HCT116 (cell line): ENCODE results near the gene FAM171A2. TPM values are rescaled to one million over a fixed set of nuclear protein-coding genes. Genes with fewer than 3 reads are reported as not detected.

Experiments used
- ATAC-seq: fragments of 200-7000 bp; cut with Tn5 transposase; 2 replicates; pipeline ENCODE4 v1.9.1; 2020; ENCODE audit warnings: mild to moderate bottlenecking, moderate library complexity
- BruUV-seq: library from RNA; stranded (reverse); fragments of 400-500 nt; replicated peaks from 2 replicates; lab custom pipeline; 2021; lab: Mats Ljungman, UMichigan
- CTCF ChIA-PET: fragments of 300-600 bp; sonication (Branson Sonifier 250); formaldehyde crosslinking; loops from one replicate; lab custom pipeline; 2021; ENCODE audit warnings: antibody characterized with exemption; lab: Charles Lee
- POLR2A ChIA-PET: fragments of 300-600, 350-600 bp; sonication (Branson Sonifier 250); formaldehyde crosslinking; loops from one replicate; lab custom pipeline; 2021; ENCODE audit warnings: antibody characterized with exemption; lab: Charles Lee
- RAD21 ChIA-PET, 2 experiments: fragments of 300-600 bp; sonication (Branson Sonifier 250); formaldehyde crosslinking; loops; one replicate each; lab custom pipeline; 2023; ENCODE audit warnings: low total read pairs in 2 of 2; ENCODE audit not compliant: uncharacterized antibody in 2 of 2, unreplicated experiment in 2 of 2, low non-redundant PET in 1 of 2; lab: Charles Lee
- DNase-seq: peaks from one replicate; pipeline ENCODE4 v3.0.0-alpha.2; 2010; ENCODE audit warnings: low read depth, low spot score
- H2AFZ ChIP-seq: fragments of 200-600 bp; shearing (Covaris generic), sonication (generic); 2 replicates; pipeline ENCODE4 v1.6.1; 2017; ENCODE audit warnings: low read depth, mixed run types, mixed read lengths, antibody characterized with exemption, low read length; ENCODE audit not compliant: poor library complexity, severe bottlenecking
- H3K27ac ChIP-seq: 2 replicates; pipeline ENCODE4 v1.5.1; 2012; ENCODE audit warnings: low read depth, low read length
- H3K27me3 ChIP-seq: fragments of 200-600 bp; sonication (generic); 2 replicates; pipeline ENCODE4 v1.6.1; 2016; ENCODE audit warnings: mixed run types, low read length, mixed read lengths; ENCODE audit not compliant: insufficient read depth
- H3K36me3 ChIP-seq, 2 experiments: fragments of 200-500 bp in 1 of 2; fragments of 200-600 bp in 1 of 2; sonication (Bioruptor generic) in 1 of 2; sonication (generic) in 1 of 2; 2 replicates each; pipeline versions ENCODE4 v1.5.1 to v1.6.1; 2014 to 2016; ENCODE audit warnings: low read length in 2 of 2, inconsistent platforms in 1 of 2, mixed read lengths in 1 of 2, mixed run types in 1 of 2; ENCODE audit not compliant: insufficient read depth in 2 of 2, control insufficient read depth in 1 of 2
- H3K4me1 ChIP-seq, 2 experiments: fragments of 200-600 bp in 1 of 2; sonication (generic) in 1 of 2; 2 replicates each; pipeline versions ENCODE4 v1.5.1 to v1.6.1; 2012 to 2017; ENCODE audit warnings: low read length in 2 of 2, inconsistent platforms in 1 of 2, mild to moderate bottlenecking in 1 of 2, mixed read lengths in 1 of 2, mixed run types in 1 of 2, moderate library complexity in 1 of 2; ENCODE audit not compliant: insufficient read depth in 2 of 2, control insufficient read depth in 1 of 2
- H3K4me2 ChIP-seq: fragments of 200-600 bp; sonication (generic); 2 replicates; pipeline ENCODE4 v1.6.1; 2017; ENCODE audit warnings: mixed run types, low read length, mixed read lengths
- H3K4me3 ChIP-seq, 2 experiments: fragments of 200-600 bp in 1 of 2; sonication (generic) in 1 of 2; replicated peaks in 1 of 2; 2 replicates each; pipeline ENCODE4 v1.5.1; 2011 to 2016; ENCODE audit warnings: low read length in 2 of 2, control low read depth in 1 of 2, low read depth in 1 of 2, mild to moderate bottlenecking in 1 of 2, mixed read lengths in 1 of 2, mixed run types in 1 of 2
- H3K79me2 ChIP-seq: fragments of 200-600 bp; sonication (generic); 2 replicates; pipeline ENCODE4 v1.6.1; 2017; ENCODE audit warnings: mild to moderate bottlenecking, mixed run types, low read length, moderate library complexity, mixed read lengths; ENCODE audit not compliant: insufficient read depth
- H3K9ac ChIP-seq: fragments of 200-600 bp; sonication (generic); 2 replicates; pipeline ENCODE4 v1.6.1; 2016; ENCODE audit warnings: low read length, mixed read lengths
- H3K9me2 ChIP-seq: fragments of 200-600 bp; sonication (generic), shearing (Covaris generic); 2 replicates; pipeline ENCODE4 v1.6.1; 2017; ENCODE audit warnings: mixed run types, mild to moderate bottlenecking, moderate library complexity; ENCODE audit not compliant: insufficient read depth
- H3K9me3 ChIP-seq, 2 experiments: fragments of 200-500 bp in 1 of 2; fragments of 200-600 bp in 1 of 2; sonication (Bioruptor generic) in 1 of 2; sonication (generic) in 1 of 2; 2 replicates each; pipeline ENCODE4 v1.6.1; 2014 to 2017; ENCODE audit warnings: low read length in 2 of 2, mixed read lengths in 2 of 2, inconsistent platforms in 1 of 2, low read depth in 1 of 2, mild to moderate bottlenecking in 1 of 2, mixed run types in 1 of 2, moderate library complexity in 1 of 2; ENCODE audit not compliant: control insufficient read depth in 1 of 2, insufficient read depth in 1 of 2
- H4K20me1 ChIP-seq: fragments of 200-600 bp; sonication (generic), shearing (Covaris generic); 2 replicates; pipeline ENCODE4 v1.6.1; 2017; ENCODE audit warnings: mixed run types, mild to moderate bottlenecking, moderate library complexity; ENCODE audit not compliant: insufficient read depth
- ATF3 ChIP-seq: IDR thresholded peaks from 2 replicates; pipeline ENCODE4 v1.6.1; 2012
- CBX3 ChIP-seq: IDR thresholded peaks from 2 replicates; pipeline ENCODE4 v1.6.1; 2012; ENCODE audit warnings: low read depth
- CTCF ChIP-seq, 3 experiments: fragments of 200-600 bp in 1 of 3; sonication (generic) in 1 of 3; IDR thresholded peaks in 2 of 3; conservative IDR thresholded peaks in 1 of 3; 2 replicates each; pipeline ENCODE4 v1.5.1; 2012 to 2017; ENCODE audit warnings: low read depth in 2 of 3, low read length in 2 of 3, antibody characterized with exemption in 1 of 3, borderline replicate concordance in 1 of 3, control low read depth in 1 of 3, mild to moderate bottlenecking in 1 of 3, mixed read lengths in 1 of 3, mixed run types in 1 of 3, moderate library complexity in 1 of 3; ENCODE audit not compliant: insufficient read depth in 1 of 3
- EGR1 ChIP-seq: IDR thresholded peaks from 2 replicates; pipeline ENCODE4 v1.6.1; 2012; ENCODE audit warnings: low read depth
- ELF1 ChIP-seq: IDR thresholded peaks from 2 replicates; pipeline ENCODE4 v1.6.1; 2012; ENCODE audit warnings: low read depth, borderline replicate concordance
- EZH2 ChIP-seq: fragments of 200-600 bp; sonication (generic); IDR thresholded peaks from 2 replicates; pipeline ENCODE4 v1.6.1; 2017; ENCODE audit warnings: antibody characterized with exemption, mixed run types
- EZH2phosphoT487 ChIP-seq: fragments of 200-600 bp; IDR thresholded peaks from 2 replicates; pipeline ENCODE4 v1.6.1; 2018; ENCODE audit warnings: antibody characterized with exemption, borderline replicate concordance
- FOSL1 ChIP-seq: IDR thresholded peaks from 2 replicates; pipeline ENCODE4 v1.6.1; 2012; ENCODE audit warnings: low read depth
- JUND ChIP-seq: IDR thresholded peaks from 2 replicates; pipeline ENCODE4 v1.6.1; 2012
- MAX ChIP-seq: IDR thresholded peaks from 2 replicates; pipeline ENCODE4 v1.6.1; 2012
- POLR2A ChIP-seq: IDR thresholded peaks from 2 replicates; pipeline ENCODE4 v1.7.0; 2011; ENCODE audit warnings: borderline replicate concordance; ENCODE audit not compliant: insufficient read depth, insufficient read length; ENCODE audit errors: extremely low read depth
- POLR2AphosphoS5 ChIP-seq: IDR thresholded peaks from 2 replicates; pipeline ENCODE4 v1.6.1; 2011; ENCODE audit warnings: mild to moderate bottlenecking, low read depth, low read length, moderate library complexity
- RAD21 ChIP-seq: IDR thresholded peaks from 2 replicates; pipeline ENCODE4 v1.6.1; 2012; ENCODE audit warnings: low read depth, mild to moderate bottlenecking
- REST ChIP-seq: IDR thresholded peaks from 2 replicates; pipeline ENCODE4 v1.6.1; 2012; ENCODE audit warnings: low read depth
- SRF ChIP-seq: IDR thresholded peaks from 2 replicates; pipeline ENCODE4 v1.6.1; 2012; ENCODE audit warnings: low read depth
- TCF7L2 ChIP-seq: IDR thresholded peaks from 2 replicates; pipeline ENCODE4 v1.7.0; 2011; ENCODE audit warnings: borderline replicate concordance, inconsistent platforms; ENCODE audit not compliant: insufficient read depth, insufficient read length; ENCODE audit errors: extremely low read depth
- YY1 ChIP-seq: IDR thresholded peaks from 2 replicates; pipeline ENCODE4 v1.6.1; 2011; ENCODE audit warnings: low read length, low read depth, moderate library complexity, mild to moderate bottlenecking; ENCODE audit not compliant: insufficient replicate concordance; ENCODE audit errors: extremely low read depth
- ZBTB33 ChIP-seq: IDR thresholded peaks from 2 replicates; pipeline ENCODE4 v1.6.1; 2011; ENCODE audit warnings: mild to moderate bottlenecking, low read length, moderate library complexity; ENCODE audit not compliant: insufficient replicate concordance; ENCODE audit errors: extremely low read depth
- ZFX ChIP-seq: fragments of 450-650 bp; IDR thresholded peaks from 2 replicates; pipeline ENCODE4 v1.6.1; 2017
- ZNF274 ChIP-seq: fragments of 200-500 bp; sonication (Bioruptor generic); IDR thresholded peaks from 2 replicates; pipeline ENCODE4 v1.6.1; 2014; ENCODE audit warnings: mild to moderate bottlenecking, low read depth, low read length, inconsistent platforms
- intact Hi-C: fragments of 100-400 bp; cut with micrococcal nuclease; formaldehyde crosslinking; loops from 2 replicates; pipeline ENCODE4 v1.10.0; 2022
- total RNA-seq: library from RNA; stranded (reverse); gene quantifications from one replicate; pipeline ENCODE4 v1.2.1, GENCODE V29; 2021; ENCODE audit not compliant: unreplicated experiment

FAM171A2 gene
- total RNA-seq, 1 experiment from 2014 or later, result 18.0 TPM

GRCh38 chr17:44394833-44395232 lies 31.2 kb upstream of the FAM171A2 start:
- H3K4me2 ChIP-seq, result no peak overlapping the region
- H2AFZ ChIP-seq, result no peak overlapping the region
- H3K4me1 ChIP-seq, result no peaks in the 10 kb centered on the region
- CTCF ChIA-PET, result no interaction called here
- TF ChIP-seq FOSL1 (no peak), ZFX (no peak), EGR1 (no peak), ATF3 (no peak), CTCF (IDR thresholded peaks at IDR 0.05 in 2 of 3, conservative IDR thresholded peaks at IDR 0.05 in 1 of 3; ENCODE audit: borderline replicate concordance in 1 of 3, insufficient read depth in 1 of 3, low read depth in 2 of 3, low read length in 2 of 3) (no peak), EZH2 (no peak), YY1 (no peak), REST (no peak), CBX3 (no peak), RAD21 (no peak), ELF1 (no peak), ZBTB33 (no peak), SRF (no peak), POLR2A (no peak), JUND (no peak), POLR2AphosphoS5 (no peak), MAX (no peak), EZH2phosphoT487 (no peak), ZNF274 (no peak), TCF7L2 (no peak)
- TF ChIP-seq, all 23 proteins: peak for 0
- no peaks in the 10 kb centered on the region for H3K79me2 ChIP-seq
- DNase-seq, result no peak
- no peak overlapping the region for H3K27ac ChIP-seq
- POLR2A ChIA-PET, result no interaction called here
- intact Hi-C loops, result no loop called here
- RAD21 ChIA-PET, result no interaction called here
- no peaks in the 10 kb centered on the region for H3K27me3 ChIP-seq
- BruUV-seq, result no TSS peak
- no peak for ATAC-seq
- H3K9me2 ChIP-seq, result no peaks in the 10 kb centered on the region
- no peak overlapping the region for H3K4me3 ChIP-seq
- no peaks in the 10 kb centered on the region for H3K9me3 ChIP-seq
- no peaks in the 10 kb centered on the region for H4K20me1 ChIP-seq
- no peak overlapping the region for H3K9ac ChIP-seq
- H3K36me3 ChIP-seq, result peaks cover 7 to 18% of the 10 kb centered on the region in 2 experiments; a peak in 3 of 4 replicates
